ENCODE measurements around the gene OPA1. TPM values are rescaled to one million over a fixed set of nuclear protein-coding genes. Genes with fewer than 3 reads are reported as not detected.
A peak's percentile ranks its signal among the peaks of the same experiment; 100 is the strongest.

The OPA1 gene
- total RNA-seq, 2 experiments from 2014 or later = 43.2 to 57.3 TPM

DNA sequence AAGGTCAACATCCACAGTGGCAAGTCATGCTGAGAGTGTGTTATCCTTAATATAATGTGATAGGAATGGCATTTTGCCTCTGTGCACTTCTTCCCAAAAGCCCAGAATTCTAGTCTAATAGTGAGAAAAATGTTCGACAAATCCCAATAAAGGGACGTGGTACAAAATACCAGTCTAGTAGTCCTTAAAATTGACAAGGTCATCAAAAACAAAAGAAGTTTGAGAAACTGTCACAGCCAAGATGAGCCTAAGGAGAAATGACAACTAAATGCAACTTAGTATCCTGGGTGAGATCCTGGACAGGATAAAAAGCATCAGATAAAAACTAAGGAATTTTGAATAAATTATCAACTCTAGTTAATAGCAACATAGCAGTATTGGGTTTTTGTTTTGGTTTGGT is 23.9 kb upstream of the OPA1 start:
- ChIA-PET CTCF (ENCODE audit: unreplicated experiment) (no interaction called here), POLR2A (no interaction called here)
- no TSS peak for BruUV-seq (replicated peaks)
- Histone ChIP-seq H3K4me3 (ENCODE audit: low read depth, low read length, poor library complexity, severe bottlenecking) (no peak overlapping the region), H3K36me3 (ENCODE audit: insufficient read depth, low read length) (no peaks in the 10 kb centered on the region), H3K9me2 (ENCODE audit: insufficient read depth, low read length) (no peaks in the 10 kb centered on the region), H4K20me1 (ENCODE audit: insufficient read depth, low read length) (no peaks in the 10 kb centered on the region), H3K79me2 (ENCODE audit: insufficient read depth, low read depth, low read length) (no peaks in the 10 kb centered on the region), H3K4me1 (ENCODE audit: insufficient read depth, low read length, poor library complexity, severe bottlenecking) (no peaks in the 10 kb centered on the region), H3K27ac (ENCODE audit: low read depth, low read length, poor library complexity, severe bottlenecking) (no peak overlapping the region), H3K9me3 (ENCODE audit: low read length) (no peaks in the 10 kb centered on the region), H2AFZ (ENCODE audit: low read length) (no peak overlapping the region), H3K4me2 (ENCODE audit: low read length) (no peak overlapping the region)
- TF ChIP-seq, protein P1, sequence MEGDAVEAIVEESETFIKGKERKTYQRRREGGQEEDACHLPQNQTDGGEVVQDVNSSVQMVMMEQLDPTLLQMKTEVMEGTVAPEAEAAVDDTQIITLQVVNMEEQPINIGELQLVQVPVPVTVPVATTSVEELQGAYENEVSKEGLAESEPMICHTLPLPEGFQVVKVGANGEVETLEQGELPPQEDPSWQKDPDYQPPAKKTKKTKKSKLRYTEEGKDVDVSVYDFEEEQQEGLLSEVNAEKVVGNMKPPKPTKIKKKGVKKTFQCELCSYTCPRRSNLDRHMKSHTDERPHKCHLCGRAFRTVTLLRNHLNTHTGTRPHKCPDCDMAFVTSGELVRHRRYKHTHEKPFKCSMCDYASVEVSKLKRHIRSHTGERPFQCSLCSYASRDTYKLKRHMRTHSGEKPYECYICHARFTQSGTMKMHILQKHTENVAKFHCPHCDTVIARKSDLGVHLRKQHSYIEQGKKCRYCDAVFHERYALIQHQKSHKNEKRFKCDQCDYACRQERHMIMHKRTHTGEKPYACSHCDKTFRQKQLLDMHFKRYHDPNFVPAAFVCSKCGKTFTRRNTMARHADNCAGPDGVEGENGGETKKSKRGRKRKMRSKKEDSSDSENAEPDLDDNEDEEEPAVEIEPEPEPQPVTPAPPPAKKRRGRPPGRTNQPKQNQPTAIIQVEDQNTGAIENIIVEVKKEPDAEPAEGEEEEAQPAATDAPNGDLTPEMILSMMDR (conservative IDR thresholded peaks at IDR 0.05; ENCODE audit: low read length) = no peak
- TF ChIP-seq EZH2phosphoT487 (IDR thresholded peaks at IDR 0.05; ENCODE audit: borderline replicate concordance, low read depth, low read length) = no peak
- no peak for DNase-seq (ENCODE audit: low spot score)
- intact Hi-C loops (cut with micrococcal nuclease; ENCODE audit: unreplicated experiment) = no loop called here

- intact Hi-C loops (cut with micrococcal nuclease; ENCODE audit: unreplicated experiment) = loop anchor here (1.0 to 5.0 kb wide), 4 partner anchors 111 to 1105 kb away; no protein-coding TSS in a partner anchor
- Histone ChIP-seq H3K79me2 (ENCODE audit: insufficient read depth, low read depth, low read length) (no peaks in the 10 kb centered on the region), H3K9me2 (ENCODE audit: insufficient read depth, low read length) (no peaks in the 10 kb centered on the region), H2AFZ (ENCODE audit: low read length) (no peak overlapping the region), H3K4me1 (ENCODE audit: insufficient read depth, low read length, poor library complexity, severe bottlenecking) (no peaks in the 10 kb centered on the region), H4K20me1 (ENCODE audit: insufficient read depth, low read length) (no peaks in the 10 kb centered on the region), H3K27ac (ENCODE audit: low read depth, low read length, poor library complexity, severe bottlenecking) (no peak overlapping the region), H3K4me2 (ENCODE audit: low read length) (no peak overlapping the region), H3K9me3 (ENCODE audit: low read length) (no peaks in the 10 kb centered on the region), H3K36me3 (ENCODE audit: insufficient read depth, low read length) (no peaks in the 10 kb centered on the region), H3K4me3 (ENCODE audit: low read depth, low read length, poor library complexity, severe bottlenecking) (no peak overlapping the region)
- POLR2A ChIA-PET = no interaction called here
- no TSS peak for BruUV-seq (replicated peaks)
- DNase-seq (ENCODE audit: low spot score) = peak; percentile 62
- TF ChIP-seq, protein P1 (conservative IDR thresholded peaks at IDR 0.05; ENCODE audit: low read length) = peak; percentile 95
- TF ChIP-seq EZH2phosphoT487 (IDR thresholded peaks at IDR 0.05; ENCODE audit: borderline replicate concordance, low read depth, low read length) = no peak
- CTCF ChIA-PET (ENCODE audit: unreplicated experiment) = no interaction called here
Observed at GRCh38 chr3:193572426-193572908, 20.5 kb upstream of the OPA1 start.

- Histone ChIP-seq H3K36me3 (ENCODE audit: insufficient read depth, low read length) (no peaks in the 10 kb centered on the region), H3K9me2 (ENCODE audit: insufficient read depth, low read length) (no peaks in the 10 kb centered on the region), H3K4me2 (ENCODE audit: low read length) (no peak overlapping the region), H3K4me3 (ENCODE audit: low read depth, low read length, poor library complexity, severe bottlenecking) (no peak overlapping the region), H3K4me1 (ENCODE audit: insufficient read depth, low read length, poor library complexity, severe bottlenecking) (no peaks in the 10 kb centered on the region), H2AFZ (ENCODE audit: low read length) (no peak overlapping the region), H3K9me3 (ENCODE audit: low read length) (no peaks in the 10 kb centered on the region), H3K27ac (ENCODE audit: low read depth, low read length, poor library complexity, severe bottlenecking) (no peak overlapping the region), H3K79me2 (ENCODE audit: insufficient read depth, low read depth, low read length) (no peaks in the 10 kb centered on the region), H4K20me1 (ENCODE audit: insufficient read depth, low read length) (no peaks in the 10 kb centered on the region)
- ChIA-PET CTCF (ENCODE audit: unreplicated experiment) (no interaction called here), POLR2A (no interaction called here)
- TF ChIP-seq EZH2phosphoT487 (IDR thresholded peaks at IDR 0.05; ENCODE audit: borderline replicate concordance, low read depth, low read length) = no peak
- TF ChIP-seq, protein P1 (conservative IDR thresholded peaks at IDR 0.05; ENCODE audit: low read length) = no peak
- no peak for DNase-seq (ENCODE audit: low spot score)
- BruUV-seq (replicated peaks) = no TSS peak
- intact Hi-C loops (cut with micrococcal nuclease; ENCODE audit: unreplicated experiment) = loop anchor here (5.0 kb wide), 3 partner anchors 756 to 1106 kb away; no protein-coding TSS in a partner anchor
Observed at GRCh38 chr3:193573403-193574191, 19.4 kb upstream of the OPA1 start.
